ENCODE data around the gene TNFSF18.

Gene TNFSF18

GRCh38 chr1:173017792-173018191 is 32.9 kb downstream of the TNFSF18 start:
- TF ChIP-seq CTCF (IDR thresholded peaks at IDR 0.05; ENCODE audit: insufficient read depth, low read depth, low read length, missing control alignments): no peak

GRCh38 chr1:173016419-173016818 is 34.3 kb downstream of the TNFSF18 start:
- H3K4me3 ChIP-seq (ENCODE audit: low read depth, low read length): no peak overlapping the region
- DNase-seq (ENCODE audit: low read depth): no peak
- TF ChIP-seq CTCF (IDR thresholded peaks at IDR 0.05; ENCODE audit: insufficient read depth, low read depth, low read length, missing control alignments): no peak

More at GRCh38 chr1:173017792-173018191, 32.9 kb downstream of the TNFSF18 start:
- H3K4me3 ChIP-seq (ENCODE audit: low read depth, low read length): no peak overlapping the region
- peak; percentile 26 for DNase-seq (ENCODE audit: low read depth)

GRCh38 chr1:173015629-173016028 is 35.1 kb downstream of the TNFSF18 start:
- no peak for TF ChIP-seq CTCF (IDR thresholded peaks at IDR 0.05; ENCODE audit: insufficient read depth, low read depth, low read length, missing control alignments)
- H3K4me3 ChIP-seq (ENCODE audit: low read depth, low read length): no peak overlapping the region
- no peak for DNase-seq (ENCODE audit: low read depth)

DNA sequence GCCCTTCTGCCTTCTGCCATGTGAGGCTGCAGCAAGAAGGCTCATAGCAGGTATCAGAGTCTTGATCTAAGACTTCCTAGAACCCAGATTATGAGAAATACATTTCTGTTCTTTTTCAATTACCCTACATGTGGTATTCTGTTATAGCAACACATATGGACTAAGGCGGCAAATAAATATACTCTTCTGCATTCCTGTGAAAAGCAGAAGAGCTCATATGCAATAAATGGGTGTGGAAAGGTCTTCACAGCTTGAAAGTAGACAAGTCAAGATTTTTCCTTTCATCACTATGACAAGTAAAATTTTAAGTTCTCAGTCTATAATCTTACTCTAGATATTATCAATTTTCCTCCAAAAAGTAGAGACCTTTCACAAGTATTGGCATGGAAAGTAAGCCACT is 36.6 kb downstream of the TNFSF18 start:
- no peak overlapping the region for H3K4me3 ChIP-seq (ENCODE audit: low read depth, low read length)
- TF ChIP-seq CTCF (IDR thresholded peaks at IDR 0.05; ENCODE audit: insufficient read depth, low read depth, low read length, missing control alignments): no peak
- DNase-seq (ENCODE audit: low read depth): no peak

- no peak for TF ChIP-seq CTCF (IDR thresholded peaks at IDR 0.05; ENCODE audit: insufficient read depth, low read depth, low read length, missing control alignments)
- H3K4me3 ChIP-seq (ENCODE audit: low read depth, low read length): no peak overlapping the region
Observed at GRCh38 chr1:173012126-173012525, 38.6 kb downstream of the TNFSF18 start.

GRCh38 chr1:173009597-173009996 is 41.1 kb downstream of the TNFSF18 start:
- no peak for TF ChIP-seq CTCF (IDR thresholded peaks at IDR 0.05; ENCODE audit: insufficient read depth, low read depth, low read length, missing control alignments)

More at GRCh38 chr1:173012126-173012525, 38.6 kb downstream of the TNFSF18 start:
- DNase-seq (ENCODE audit: low read depth): no peak

DNA sequence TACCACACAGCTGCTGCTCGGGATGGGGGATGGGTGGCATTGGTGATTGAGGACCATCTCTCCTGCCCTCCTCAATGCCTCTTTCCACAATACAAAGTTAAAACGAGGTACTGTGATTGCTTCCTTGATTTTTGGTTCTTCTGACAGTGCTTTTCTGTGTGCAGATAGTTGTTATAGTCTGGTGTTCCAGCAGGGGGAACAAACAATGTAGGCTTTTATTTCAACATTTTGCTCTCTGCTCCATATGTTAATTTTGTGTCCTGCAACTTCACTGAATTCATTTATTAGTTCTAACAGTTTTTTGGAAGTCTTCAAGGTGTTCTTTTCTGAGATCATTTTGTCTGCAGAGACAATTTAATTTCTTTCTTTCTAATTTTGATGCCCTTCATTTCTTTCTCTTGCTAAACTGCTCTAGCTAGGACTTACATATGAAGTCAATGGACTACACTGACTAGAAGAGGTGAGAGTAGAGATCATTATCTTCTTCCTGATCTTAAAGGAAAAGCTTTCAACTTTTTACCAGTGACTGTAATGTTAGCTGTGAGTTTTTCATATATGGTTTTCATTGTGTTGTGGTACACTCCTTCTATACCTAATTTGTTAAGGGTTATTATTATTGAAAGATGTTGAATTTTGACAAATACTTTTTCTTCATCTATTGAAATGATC is 45.4 kb downstream of the TNFSF18 start:
- H3K4me3 ChIP-seq (ENCODE audit: low read depth, low read length): no peak overlapping the region
- DNase-seq (ENCODE audit: low read depth): no peak
- TF ChIP-seq CTCF (IDR thresholded peaks at IDR 0.05; ENCODE audit: insufficient read depth, low read depth, low read length, missing control alignments): no peak

More at GRCh38 chr1:173009597-173009996, 41.1 kb downstream of the TNFSF18 start:
- H3K4me3 ChIP-seq (ENCODE audit: low read depth, low read length): no peak overlapping the region
- no peak for DNase-seq (ENCODE audit: low read depth)

All from GM12865 (cell line).